Stimulated activated naive CD8-positive, alpha-beta T cell treated with anti-CD3 and anti-CD28 coated beads, Interleukin-15, amount 100 ng/mL, for 72 hours (primary cell): Measurements from ENCODE around the gene TOMM22.

ENCODE experiments used
- ATAC-seq: fragments of 150-1000 bp; cut with Tn5 transposase; 2 replicates; pipeline ENCODE4 v1.10.0; 2021; ENCODE audit warnings: mild to moderate bottlenecking, moderate library complexity
- DNase-seq, 2 donors: peaks; one replicate each; pipeline ENCODE4 v3.0.0; 2021 to 2022
- H3K27ac Mint-ChIP-seq, 2 donors: one replicate each; pipeline ENCODE4 v1.8.0; 2022; ENCODE audit warnings: mild to moderate bottlenecking in 2 of 2, mixed read lengths in 2 of 2, moderate library complexity in 2 of 2
- H3K27me3 Mint-ChIP-seq: one replicate; pipeline ENCODE4 v1.8.0; 2022; ENCODE audit warnings: mixed read lengths
- H3K4me1 Mint-ChIP-seq: one replicate; pipeline ENCODE4 v1.8.0; 2022; ENCODE audit warnings: mild to moderate bottlenecking, mixed read lengths
- H3K4me3 Mint-ChIP-seq, 2 donors: one replicate each; pipeline ENCODE4 v1.8.0; 2022; ENCODE audit warnings: mild to moderate bottlenecking in 2 of 2, mixed read lengths in 2 of 2, moderate library complexity in 1 of 2
- H3K9me3 Mint-ChIP-seq, 2 donors: one replicate each; pipeline ENCODE4 v1.8.0; 2022; ENCODE audit warnings: mixed read lengths in 2 of 2

Gene TOMM22

GRCh38 chr22:38675833-38676232 is 5.9 kb upstream of the TOMM22 start:
- H3K9me3 Mint-ChIP-seq, result peaks cover 0 to 4% of the 10 kb centered on the region in 2 donors
- no peak overlapping the region for H3K27ac Mint-ChIP-seq
- DNase-seq (no peak), ATAC-seq (no peak)
- H3K4me3 Mint-ChIP-seq, result no peak overlapping the region
- H3K27me3 Mint-ChIP-seq, result no peaks in the 10 kb centered on the region
- peaks cover 5% of the 10 kb centered on the region for H3K4me1 Mint-ChIP-seq

- DNase-seq, result no peak
- Mint-ChIP-seq H3K9me3 (no peaks in the 10 kb centered on the region), H3K27me3 (no peaks in the 10 kb centered on the region), H3K4me1 (peaks cover 33% of the 10 kb centered on the region), H3K4me3 (no peak overlapping the region), H3K27ac (peak overlapping the region in 1 of 2 donors; percentile 86)
- ATAC-seq, result no peak
Observed at GRCh38 chr22:38684895-38685294, 3.1 kb downstream of the TOMM22 start.

- no peak for ATAC-seq
- Mint-ChIP-seq H3K9me3 (no peaks in the 10 kb centered on the region), H3K27ac (no peak overlapping the region), H3K27me3 (no peaks in the 10 kb centered on the region), H3K4me3 (no peak overlapping the region), H3K4me1 (peaks cover 28% of the 10 kb centered on the region)
- no peak for DNase-seq
Observed at GRCh38 chr22:38685761-38686160, 4.0 kb downstream of the TOMM22 start.

GRCh38 chr22:38689651-38690050 is 7.9 kb downstream of the TOMM22 start:
- Mint-ChIP-seq H3K9me3 (no peaks in the 10 kb centered on the region), H3K4me1 (peaks cover 14% of the 10 kb centered on the region), H3K27ac (peak overlapping the region in 1 of 2 donors; percentile 69), H3K27me3 (no peaks in the 10 kb centered on the region), H3K4me3 (no peak overlapping the region)
- no peak for ATAC-seq
- DNase-seq, result no peak

- Mint-ChIP-seq H3K4me3 (peak overlapping the region in 1 of 2 donors; percentile 14), H3K27me3 (no peaks in the 10 kb centered on the region), H3K4me1 (peaks cover 53% of the 10 kb centered on the region), H3K27ac (peak overlapping the region in 1 of 2 donors; percentile 10), H3K9me3 (no peaks in the 10 kb centered on the region)
- DNase-seq, result no peak
- ATAC-seq, result no peak
Observed at GRCh38 chr22:38694049-38694448, 12.3 kb downstream of the TOMM22 start.

- ATAC-seq, result no peak
- Mint-ChIP-seq H3K27me3 (no peaks in the 10 kb centered on the region), H3K27ac (peak overlapping the region in 1 of 2 donors; percentile 47), H3K4me3 (peak overlapping the region in 1 of 2 donors; percentile 19), H3K4me1 (peaks cover 53% of the 10 kb centered on the region), H3K9me3 (no peaks in the 10 kb centered on the region)
- DNase-seq, result no peak
Observed at GRCh38 chr22:38694940-38695339, 13.2 kb downstream of the TOMM22 start.

- peaks cover 60% of the 10 kb centered on the region for H3K4me1 Mint-ChIP-seq
- peak overlapping the region; percentile 66 to 93 for H3K27ac Mint-ChIP-seq
- H3K4me3 Mint-ChIP-seq, result peak overlapping the region; percentile 91 to 98
- DNase-seq (peak; percentile 33 to 60), ATAC-seq (peak; percentile 56)
- H3K9me3 Mint-ChIP-seq, result no peaks in the 10 kb centered on the region
- no peaks in the 10 kb centered on the region for H3K27me3 Mint-ChIP-seq
Observed at GRCh38 chr22:38696606-38697424, 15.1 kb downstream of the TOMM22 start.

GRCh38 chr22:38697425-38698089 is 15.8 kb downstream of the TOMM22 start:
- DNase-seq, result no peak
- peaks cover 63% of the 10 kb centered on the region for H3K4me1 Mint-ChIP-seq
- ATAC-seq, result no peak
- H3K4me3 Mint-ChIP-seq, result peak overlapping the region; percentile 91 to 98
- H3K27me3 Mint-ChIP-seq, result no peaks in the 10 kb centered on the region
- H3K27ac Mint-ChIP-seq, result peak overlapping the region; percentile 66 to 93
- no peaks in the 10 kb centered on the region for H3K9me3 Mint-ChIP-seq

- Mint-ChIP-seq H3K9me3 (no peaks in the 10 kb centered on the region), H3K4me1 (peaks cover 56% of the 10 kb centered on the region), H3K27me3 (no peaks in the 10 kb centered on the region), H3K4me3 (peak overlapping the region; percentile 91 to 98), H3K27ac (peak overlapping the region in 1 of 2 donors; percentile 74)
- DNase-seq (no peak), ATAC-seq (no peak)
Observed at GRCh38 chr22:38698407-38699094, 16.8 kb downstream of the TOMM22 start.

- peak overlapping the region; percentile 91 to 98 for H3K4me3 Mint-ChIP-seq
- peak overlapping the region in 1 of 2 donors; percentile 69 for H3K27ac Mint-ChIP-seq
- H3K9me3 Mint-ChIP-seq, result no peaks in the 10 kb centered on the region
- no peak for DNase-seq
- no peak for ATAC-seq
- H3K4me1 Mint-ChIP-seq, result peaks cover 52% of the 10 kb centered on the region
- no peaks in the 10 kb centered on the region for H3K27me3 Mint-ChIP-seq
Observed at GRCh38 chr22:38699143-38699542, 17.4 kb downstream of the TOMM22 start.

- Mint-ChIP-seq H3K27me3 (no peaks in the 10 kb centered on the region), H3K4me3 (peak overlapping the region; percentile 91 to 98), H3K27ac (peak overlapping the region; percentile 40 to 95), H3K4me1 (peaks cover 49% of the 10 kb centered on the region), H3K9me3 (no peaks in the 10 kb centered on the region)
- DNase-seq (no peak), ATAC-seq (no peak)
Observed at GRCh38 chr22:38699784-38700183, 18.0 kb downstream of the TOMM22 start.

- Mint-ChIP-seq H3K9me3 (no peaks in the 10 kb centered on the region), H3K27ac (peak overlapping the region; percentile 95 to 97), H3K27me3 (no peaks in the 10 kb centered on the region), H3K4me1 (peaks cover 48% of the 10 kb centered on the region), H3K4me3 (peak overlapping the region; percentile 91 to 98)
- DNase-seq (no peak), ATAC-seq (peak; percentile 22)
Observed at GRCh38 chr22:38700270-38700788, 18.6 kb downstream of the TOMM22 start.

- peak; percentile 65 for ATAC-seq
- DNase-seq, result peak; percentile 99
- Mint-ChIP-seq H3K4me3 (peak within 1 kb of the TSS; percentile 91 to 98), H3K27me3 (no peaks in the 10 kb centered on the region), H3K9me3 (no peaks in the 10 kb centered on the region), H3K27ac (peak within 1 kb of the TSS; percentile 97), H3K4me1 (peaks cover 47% of the 10 kb centered on the region)
Observed at GRCh38 chr22:38700789-38701628, 19.3 kb downstream of the TOMM22 start, which contains the start of gene JOSD1. JOSD1 (minus strand) TSS chr22:38700943; CDS start chr22:38699987, 956 bp downstream.

- peak overlapping the region; percentile 93 to 95 for H3K27ac Mint-ChIP-seq
- no peak for DNase-seq
- no peaks in the 10 kb centered on the region for H3K9me3 Mint-ChIP-seq
- no peaks in the 10 kb centered on the region for H3K27me3 Mint-ChIP-seq
- peak overlapping the region; percentile 86 to 87 for H3K4me3 Mint-ChIP-seq
- no peak for ATAC-seq
- peaks cover 48% of the 10 kb centered on the region for H3K4me1 Mint-ChIP-seq
Observed at GRCh38 chr22:38704654-38705234, 23.0 kb downstream of the TOMM22 start.
